GM11168 (cell line): ENCODE measurements around the gene HPS6.

Source experiments
- in situ Hi-C: fragments of 300-500 bp; cut with MboI; formaldehyde crosslinking; loops from one replicate; pipeline ENCODE4 v1.12.0; 2022; ENCODE audit warnings: low sequenced_read_pairs; ENCODE audit not compliant: unreplicated experiment

HPS6 gene

GRCh38 chr10:102067091-102067916 is 2.2 kb downstream of the HPS6 start:
- in situ Hi-C loops: no loop called here

DNA sequence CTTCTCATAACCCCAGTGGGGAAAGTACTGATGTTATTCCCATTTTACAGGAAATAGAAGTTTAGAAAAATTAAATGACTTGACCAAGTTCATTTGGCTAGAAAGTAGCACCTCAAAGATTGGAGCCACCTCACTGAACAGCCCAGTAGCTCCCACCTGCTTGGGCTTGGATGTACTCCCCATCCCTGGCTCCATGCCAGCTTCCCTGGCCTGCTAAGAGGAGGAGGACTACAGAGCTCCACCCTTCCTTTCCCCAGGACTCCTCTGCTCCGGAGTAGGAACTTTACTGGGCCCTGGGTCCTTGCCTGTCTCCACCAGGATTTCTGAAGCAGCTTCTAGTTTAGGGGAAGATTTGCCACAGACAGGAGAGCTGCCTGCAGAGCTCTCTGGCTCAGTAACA is 3.1 kb downstream of the HPS6 start:
- in situ Hi-C loops: no loop called here

DNA sequence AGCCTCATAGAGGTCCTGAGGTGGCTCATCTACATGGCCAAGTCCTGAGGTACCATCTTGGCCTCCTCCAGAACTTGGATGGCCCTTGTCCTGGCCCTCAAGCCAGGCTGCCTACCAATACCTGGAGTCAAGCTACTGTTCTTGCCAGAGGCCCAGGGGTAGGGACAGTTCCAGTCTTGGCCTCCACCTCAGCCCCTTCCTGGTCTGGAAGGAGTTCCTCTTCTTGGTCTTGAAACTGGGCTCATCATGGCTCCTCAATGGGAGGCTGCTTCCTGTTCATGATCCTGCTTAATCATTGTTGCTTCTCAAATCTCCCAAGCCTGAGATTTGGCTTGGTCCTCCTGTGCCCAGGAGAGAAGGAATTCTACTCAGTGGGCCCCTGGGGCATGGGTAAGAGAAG is 3.9 kb downstream of the HPS6 start:
- in situ Hi-C loops: no loop called here

- in situ Hi-C loops: no loop called here
Measured at GRCh38 chr10:102072673-102073527, 7.8 kb downstream of the HPS6 start.

GRCh38 chr10:102083541-102083940 is 18.4 kb downstream of the HPS6 start:
- in situ Hi-C loops: no loop called here

GRCh38 chr10:102085336-102085735 is 20.2 kb downstream of the HPS6 start:
- in situ Hi-C loops: no loop called here

GRCh38 chr10:102086196-102086595 is 21.0 kb downstream of the HPS6 start:
- in situ Hi-C loops: no loop called here

GRCh38 chr10:102090772-102091171 is 25.6 kb downstream of the HPS6 start:
- in situ Hi-C loops: no loop called here

DNA sequence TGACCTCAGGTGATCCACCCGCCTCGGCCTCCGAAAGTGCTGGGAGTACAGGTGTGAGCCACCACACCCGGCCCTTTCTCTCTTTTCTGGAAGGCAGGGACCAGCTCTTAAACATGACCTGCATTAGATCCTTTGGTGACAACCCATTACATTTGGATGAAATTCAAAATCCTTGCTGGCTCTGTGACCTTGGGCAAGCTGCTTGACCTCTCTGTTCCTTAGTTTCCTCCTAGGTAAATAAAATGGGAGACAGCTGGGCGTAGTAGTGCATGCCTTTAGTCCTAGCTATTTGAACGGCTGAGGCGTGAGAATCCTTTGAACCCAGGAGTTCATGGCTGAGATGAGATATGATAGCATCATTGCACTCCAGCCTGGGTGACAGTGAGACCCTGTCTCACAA is 31.3 kb downstream of the HPS6 start:
- in situ Hi-C loops: no loop called here

GRCh38 chr10:102101152-102101551 is 36.0 kb downstream of the HPS6 start:
- in situ Hi-C loops: no loop called here

GRCh38 chr10:102102421-102102820 is 37.3 kb downstream of the HPS6 start:
- in situ Hi-C loops: no loop called here

- in situ Hi-C loops: no loop called here
Measured at GRCh38 chr10:102106998-102107397, 41.8 kb downstream of the HPS6 start.

DNA sequence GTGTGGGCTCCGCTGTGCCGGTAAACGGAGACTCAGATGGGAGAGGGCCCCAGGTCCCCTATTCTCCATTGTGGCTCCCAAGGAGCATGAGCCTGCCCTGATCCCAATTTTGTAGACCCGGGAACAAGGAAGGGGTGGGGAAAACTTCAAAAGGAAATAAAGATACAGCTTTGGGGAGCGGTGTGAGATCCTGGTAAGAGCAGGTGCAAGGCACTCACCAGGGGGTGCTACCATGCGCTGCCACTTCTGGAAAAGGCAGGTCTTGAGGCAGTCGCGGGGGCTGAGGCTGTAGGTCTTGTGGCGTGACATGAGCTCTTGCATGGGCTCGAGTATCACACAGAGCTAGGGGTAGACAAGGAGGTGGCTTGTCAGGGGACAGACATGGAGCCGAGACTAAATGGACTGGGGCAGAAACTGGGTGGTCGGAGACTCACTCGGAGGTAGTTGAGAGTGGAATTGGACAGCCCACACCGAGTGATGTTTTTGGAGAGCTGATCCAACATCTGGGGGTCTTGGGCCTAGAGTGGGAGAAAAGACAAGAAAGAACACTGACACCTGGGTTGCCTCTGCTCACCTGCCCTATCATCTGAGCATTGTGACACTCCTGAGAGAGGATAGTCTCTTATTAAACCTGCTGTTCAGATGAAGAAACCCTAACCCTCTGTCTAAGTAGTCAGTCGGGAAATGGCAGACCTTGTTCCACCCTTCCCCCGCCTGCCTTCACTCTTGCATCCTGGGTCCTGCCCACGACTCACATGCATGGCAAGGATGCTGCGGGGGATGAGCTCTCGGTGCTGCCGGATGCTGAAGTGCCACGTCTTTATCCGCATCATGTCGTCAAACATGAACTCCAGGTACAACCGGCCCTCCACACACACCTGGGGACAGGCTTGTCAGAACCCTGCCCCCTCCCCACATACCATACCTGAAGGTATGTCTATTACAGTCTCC is 44.3 kb downstream of the HPS6 start:
- in situ Hi-C loops: no loop called here

GRCh38 chr10:102111276-102111675 is 46.1 kb downstream of the HPS6 start:
- in situ Hi-C loops: no loop called here

- in situ Hi-C loops: no loop called here
Measured at GRCh38 chr10:102112210-102112817, 47.2 kb downstream of the HPS6 start.

DNA sequence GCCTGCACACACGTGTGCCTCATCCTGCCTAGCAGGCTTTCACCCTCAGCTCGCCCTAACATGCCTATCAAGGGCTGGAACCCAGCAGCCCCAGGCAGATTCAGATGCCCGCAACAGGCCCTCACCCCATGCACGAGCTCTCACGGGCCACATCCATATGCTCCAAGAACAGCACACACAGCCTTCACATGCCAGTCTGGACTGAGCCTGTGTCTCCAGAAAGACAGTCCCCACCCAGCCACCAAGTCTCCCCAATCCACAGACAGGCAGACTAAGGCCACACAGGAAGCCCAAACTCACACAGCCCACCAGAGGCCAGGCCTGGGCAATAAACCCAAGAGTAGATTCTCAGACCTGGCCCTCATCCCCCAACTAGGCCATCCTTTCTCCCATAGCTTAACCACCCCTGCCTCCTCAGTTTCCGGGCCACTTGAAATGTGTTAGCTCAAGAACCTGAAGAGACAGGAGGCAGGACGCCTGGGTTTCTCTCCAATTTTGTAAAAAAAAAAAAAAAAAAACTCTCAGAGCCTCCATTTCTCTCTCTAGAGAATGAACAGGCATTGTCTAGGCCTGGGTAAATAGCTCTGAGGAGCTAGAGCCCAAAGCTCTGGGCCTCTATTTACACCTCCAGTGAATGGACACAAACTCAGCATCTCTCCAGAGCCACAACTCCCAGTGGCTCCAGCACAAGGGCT is 48.3 kb downstream of the HPS6 start:
- in situ Hi-C loops: no loop called here

- in situ Hi-C loops: no loop called here
Measured at GRCh38 chr10:102113956-102114857, 49.1 kb downstream of the HPS6 start.

- in situ Hi-C loops: no loop called here
Measured at GRCh38 chr10:102114861-102115618, 49.9 kb downstream of the HPS6 start.
